ENCODE results near the gene DDO.

GRCh38 chr6:110440026-110440425 lies 24.7 kb upstream of the DDO start:
- TF ChIP-seq, protein P1, sequence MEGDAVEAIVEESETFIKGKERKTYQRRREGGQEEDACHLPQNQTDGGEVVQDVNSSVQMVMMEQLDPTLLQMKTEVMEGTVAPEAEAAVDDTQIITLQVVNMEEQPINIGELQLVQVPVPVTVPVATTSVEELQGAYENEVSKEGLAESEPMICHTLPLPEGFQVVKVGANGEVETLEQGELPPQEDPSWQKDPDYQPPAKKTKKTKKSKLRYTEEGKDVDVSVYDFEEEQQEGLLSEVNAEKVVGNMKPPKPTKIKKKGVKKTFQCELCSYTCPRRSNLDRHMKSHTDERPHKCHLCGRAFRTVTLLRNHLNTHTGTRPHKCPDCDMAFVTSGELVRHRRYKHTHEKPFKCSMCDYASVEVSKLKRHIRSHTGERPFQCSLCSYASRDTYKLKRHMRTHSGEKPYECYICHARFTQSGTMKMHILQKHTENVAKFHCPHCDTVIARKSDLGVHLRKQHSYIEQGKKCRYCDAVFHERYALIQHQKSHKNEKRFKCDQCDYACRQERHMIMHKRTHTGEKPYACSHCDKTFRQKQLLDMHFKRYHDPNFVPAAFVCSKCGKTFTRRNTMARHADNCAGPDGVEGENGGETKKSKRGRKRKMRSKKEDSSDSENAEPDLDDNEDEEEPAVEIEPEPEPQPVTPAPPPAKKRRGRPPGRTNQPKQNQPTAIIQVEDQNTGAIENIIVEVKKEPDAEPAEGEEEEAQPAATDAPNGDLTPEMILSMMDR (IDR thresholded peaks at IDR 0.05; ENCODE audit: low read depth, low read length): no peak
- no peak for TF ChIP-seq MAX (IDR thresholded peaks at IDR 0.05; ENCODE audit: low read depth, low read length)
- TF ChIP-seq POLR2A (IDR thresholded peaks at IDR 0.05; ENCODE audit: extremely low read depth, insufficient read length): no peak
- no peak for TF ChIP-seq MYC (IDR thresholded peaks at IDR 0.05; ENCODE audit: low read depth, low read length)

All from NB4 (cell line).